ENCODE measurements around the gene CTIF.

Gene CTIF

GRCh38 chr18:48623468-48624235 is 84.8 kb downstream of the CTIF start:
- no peak for DNase-seq

- DNase-seq, result no peak
These were observed 86.0 kb downstream of the CTIF start for GRCh38 chr18:48624856-48625255.

GRCh38 chr18:48627216-48627615 is 88.4 kb downstream of the CTIF start:
- no peak for DNase-seq

GRCh38 chr18:48629730-48630324 is 91.0 kb downstream of the CTIF start:
- DNase-seq, result no peak

- DNase-seq, result no peak
These were observed 93.0 kb downstream of the CTIF start for GRCh38 chr18:48631851-48632250.

GRCh38 chr18:48632676-48633257 is 93.9 kb downstream of the CTIF start:
- no peak for DNase-seq

GRCh38 chr18:48634491-48634890 is 95.7 kb downstream of the CTIF start:
- DNase-seq, result no peak

GRCh38 chr18:48634975-48635374 is 96.1 kb downstream of the CTIF start:
- DNase-seq, result no peak

- DNase-seq, result no peak
These were observed 97.0 kb downstream of the CTIF start for GRCh38 chr18:48635806-48636205.

GRCh38 chr18:48636436-48636835 is 97.6 kb downstream of the CTIF start:
- no peak for DNase-seq

- DNase-seq, result no peak
These were observed 98.5 kb downstream of the CTIF start for GRCh38 chr18:48637081-48637990.

- DNase-seq, result no peak
These were observed 99.6 kb downstream of the CTIF start for GRCh38 chr18:48638451-48638850.

- DNase-seq, result no peak
These were observed 100.3 kb downstream of the CTIF start for GRCh38 chr18:48638896-48639771.

- DNase-seq, result no peak
These were observed 101.1 kb downstream of the CTIF start for GRCh38 chr18:48639772-48640432.

GRCh38 chr18:48640566-48641270 is 101.9 kb downstream of the CTIF start:
- no peak for DNase-seq

- no peak for DNase-seq
These were observed 103.2 kb downstream of the CTIF start for GRCh38 chr18:48641981-48642380.

GRCh38 chr18:48642503-48642902 is 103.7 kb downstream of the CTIF start:
- DNase-seq, result no peak

GRCh38 chr18:48643262-48643661 is 104.4 kb downstream of the CTIF start:
- no peak for DNase-seq

GRCh38 chr18:48644029-48644428 is 105.2 kb downstream of the CTIF start:
- no peak for DNase-seq

- no peak for DNase-seq
These were observed 106.7 kb downstream of the CTIF start for GRCh38 chr18:48645427-48646002.

- no peak for DNase-seq
These were observed 108.1 kb downstream of the CTIF start for GRCh38 chr18:48646976-48647375.
